Measurements from ENCODE around the gene GOLGA5. TPM values are rescaled to one million over a fixed set of nuclear protein-coding genes. Genes with fewer than 3 reads are reported as not detected.

GOLGA5 gene
- total RNA-seq, 1 donor from 2014 or later: 26.4 TPM

Other genes starting within 250 kb of the GOLGA5 start
- 97.6 TPM for gene LGMN, start 45.7 kb upstream of the GOLGA5 start, total RNA-seq (ENCODE audit: unreplicated experiment)
- gene CHGA, start 128.8 kb downstream of the GOLGA5 start, total RNA-seq (ENCODE audit: unreplicated experiment): 0.67 TPM